ENCODE measurements around the gene CD34. TPM values are rescaled to one million over a fixed set of nuclear protein-coding genes. Genes with fewer than 3 reads are reported as not detected.

The CD34 gene
- total RNA-seq, 2 donors from 2014 or later, result 67.8 to 77.3 TPM

DNA sequence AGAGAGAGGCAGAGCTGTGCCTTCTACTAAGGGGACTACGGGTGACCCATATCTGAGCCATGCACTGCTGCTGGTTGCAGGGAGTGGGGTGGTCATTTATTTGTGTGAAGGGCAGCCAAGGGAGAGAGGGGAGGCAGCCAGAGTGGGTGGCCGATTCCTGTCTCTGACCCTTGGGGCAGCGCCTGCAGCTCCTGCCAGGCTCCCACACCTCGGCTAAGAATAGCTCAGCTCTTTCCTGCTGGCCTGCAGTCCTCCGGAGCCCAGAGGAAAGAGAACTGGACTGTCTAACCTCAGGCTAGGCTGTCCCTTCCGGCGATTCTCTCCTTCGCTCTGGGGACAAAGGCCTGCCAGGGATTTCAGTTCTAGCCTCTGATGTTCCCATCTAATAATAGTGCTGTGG lies 11.6 kb upstream of the CD34 start:
- no peaks in the 10 kb centered on the region for H3K9me3 ChIP-seq
- no peaks in the 10 kb centered on the region for H3K27me3 ChIP-seq (replicated peaks; ENCODE audit: insufficient read depth)
- TF ChIP-seq, protein P1, sequence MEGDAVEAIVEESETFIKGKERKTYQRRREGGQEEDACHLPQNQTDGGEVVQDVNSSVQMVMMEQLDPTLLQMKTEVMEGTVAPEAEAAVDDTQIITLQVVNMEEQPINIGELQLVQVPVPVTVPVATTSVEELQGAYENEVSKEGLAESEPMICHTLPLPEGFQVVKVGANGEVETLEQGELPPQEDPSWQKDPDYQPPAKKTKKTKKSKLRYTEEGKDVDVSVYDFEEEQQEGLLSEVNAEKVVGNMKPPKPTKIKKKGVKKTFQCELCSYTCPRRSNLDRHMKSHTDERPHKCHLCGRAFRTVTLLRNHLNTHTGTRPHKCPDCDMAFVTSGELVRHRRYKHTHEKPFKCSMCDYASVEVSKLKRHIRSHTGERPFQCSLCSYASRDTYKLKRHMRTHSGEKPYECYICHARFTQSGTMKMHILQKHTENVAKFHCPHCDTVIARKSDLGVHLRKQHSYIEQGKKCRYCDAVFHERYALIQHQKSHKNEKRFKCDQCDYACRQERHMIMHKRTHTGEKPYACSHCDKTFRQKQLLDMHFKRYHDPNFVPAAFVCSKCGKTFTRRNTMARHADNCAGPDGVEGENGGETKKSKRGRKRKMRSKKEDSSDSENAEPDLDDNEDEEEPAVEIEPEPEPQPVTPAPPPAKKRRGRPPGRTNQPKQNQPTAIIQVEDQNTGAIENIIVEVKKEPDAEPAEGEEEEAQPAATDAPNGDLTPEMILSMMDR (IDR thresholded peaks at IDR 0.05), result no peak
- no peak overlapping the region for H3K4me3 ChIP-seq
- DNase-seq (ENCODE audit: low spot score) (no peak), ATAC-seq (ENCODE audit: insufficient number of reproducible peaks, low FRiP score, low read depth) (peak; percentile 41)
- H3K27ac ChIP-seq, result peak overlapping the region; percentile 71 to 74
- H3K36me3 ChIP-seq, result no peaks in the 10 kb centered on the region
- H3K4me1 ChIP-seq (ENCODE audit: control insufficient read depth in 1 of 2, low read depth in 2 of 2), result peaks cover 31 to 56% of the 10 kb centered on the region in 2 donors

DNA sequence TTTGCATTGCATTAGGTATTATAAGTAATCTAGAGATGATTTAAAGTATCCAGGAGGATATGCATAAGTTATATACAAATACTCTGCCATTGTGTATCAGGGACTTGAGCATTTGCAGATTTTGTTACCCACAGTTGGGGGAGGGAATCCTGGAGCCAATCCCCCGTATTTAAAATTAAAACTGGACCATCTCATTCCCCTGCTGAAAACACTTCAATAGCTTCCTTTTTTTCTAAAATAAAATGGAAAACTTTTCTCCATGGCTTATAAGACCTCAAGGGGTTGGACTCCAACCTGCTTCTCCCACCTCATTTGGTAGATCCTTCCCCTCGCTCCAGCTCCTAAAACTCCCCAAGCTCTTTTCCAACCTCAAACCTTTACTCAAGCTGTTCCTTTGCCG lies 10.4 kb upstream of the CD34 start:
- DNase-seq (ENCODE audit: low spot score) (no peak), ATAC-seq (ENCODE audit: insufficient number of reproducible peaks, low FRiP score, low read depth) (no peak)
- Histone ChIP-seq H3K27me3 (replicated peaks; ENCODE audit: insufficient read depth) (no peaks in the 10 kb centered on the region), H3K9me3 (no peaks in the 10 kb centered on the region), H3K4me3 (no peak overlapping the region), H3K27ac (no peak overlapping the region), H3K36me3 (no peaks in the 10 kb centered on the region), H3K4me1 (ENCODE audit: control insufficient read depth in 1 of 2, low read depth in 2 of 2) (peaks cover 31 to 56% of the 10 kb centered on the region in 2 donors)
- TF ChIP-seq, protein P1 (IDR thresholded peaks at IDR 0.05), result no peak

DNA sequence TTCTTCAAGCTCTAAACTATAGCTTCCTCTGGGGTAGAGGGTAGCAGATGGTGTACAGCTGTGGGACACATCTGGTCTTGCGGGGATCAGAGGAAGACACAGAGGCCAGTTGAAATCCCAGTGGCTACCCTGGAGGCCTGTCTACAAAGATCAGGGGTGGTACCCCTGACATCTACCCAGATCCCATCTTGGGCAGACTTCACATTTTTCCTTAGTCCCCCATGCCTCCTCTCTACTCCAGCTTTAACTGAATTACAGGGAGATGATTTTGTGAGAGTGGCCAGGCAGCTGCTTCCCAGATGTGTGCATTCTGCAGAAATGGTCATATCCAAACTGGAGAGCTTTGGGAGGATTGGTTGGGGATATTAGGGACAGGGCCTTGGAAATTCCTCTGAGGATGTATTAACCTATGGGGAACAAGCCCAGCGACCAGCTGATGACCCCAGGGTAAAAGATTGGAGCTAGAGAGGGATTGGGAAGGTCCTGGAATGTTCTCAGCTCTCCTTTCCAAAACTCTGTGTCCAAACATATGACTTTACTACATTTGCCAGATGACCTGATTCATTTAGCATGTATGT lies 9.6 kb upstream of the CD34 start:
- H3K27ac ChIP-seq, result peak overlapping the region in 1 of 2 donors; percentile 46
- no peak for DNase-seq (ENCODE audit: low spot score)
- H3K9me3 ChIP-seq, result no peaks in the 10 kb centered on the region
- H3K27me3 ChIP-seq (replicated peaks; ENCODE audit: insufficient read depth), result no peaks in the 10 kb centered on the region
- TF ChIP-seq, protein P1 (IDR thresholded peaks at IDR 0.05), result no peak
- ATAC-seq (ENCODE audit: insufficient number of reproducible peaks, low FRiP score, low read depth), result no peak
- no peak overlapping the region for H3K4me3 ChIP-seq
- peaks cover 31 to 56% of the 10 kb centered on the region in 2 donors for H3K4me1 ChIP-seq (ENCODE audit: control insufficient read depth in 1 of 2, low read depth in 2 of 2)
- no peaks in the 10 kb centered on the region for H3K36me3 ChIP-seq

DNA sequence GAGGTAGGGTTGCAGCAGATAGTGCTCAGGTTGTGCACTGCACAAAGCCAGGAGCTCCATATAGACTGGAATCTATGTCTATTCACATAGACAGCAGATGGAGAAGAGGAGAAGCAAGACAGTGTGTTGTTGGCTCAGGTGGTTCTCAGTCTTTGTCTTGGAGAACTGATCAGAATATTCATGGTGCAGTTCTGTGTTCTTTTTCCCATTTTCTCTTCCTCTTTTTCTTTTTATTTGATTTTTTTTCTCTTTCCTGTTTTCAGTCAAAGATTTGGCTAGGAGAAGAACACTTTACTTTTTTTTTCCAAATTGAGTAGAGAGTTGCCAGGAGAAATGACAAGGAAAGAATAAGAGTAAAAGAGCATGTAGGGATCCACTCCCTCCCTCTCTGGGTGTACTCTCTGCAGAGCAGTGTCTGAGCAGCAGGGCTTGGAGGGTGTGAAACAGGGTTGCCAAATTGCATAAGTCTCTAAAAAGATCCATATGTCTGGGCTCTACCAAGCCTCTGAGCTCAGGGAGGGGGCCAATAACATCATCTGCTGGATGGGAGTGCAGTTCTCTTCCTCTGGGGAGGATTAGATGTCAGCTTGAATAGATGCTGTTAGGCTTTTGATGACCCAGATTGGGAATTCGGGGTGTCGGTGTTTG lies 8.7 kb upstream of the CD34 start:
- peaks cover 31 to 49% of the 10 kb centered on the region in 2 donors for H3K4me1 ChIP-seq (ENCODE audit: control insufficient read depth in 1 of 2, low read depth in 2 of 2)
- peak overlapping the region in 1 of 2 donors; percentile 67 for H3K27ac ChIP-seq
- DNase-seq (ENCODE audit: low spot score), result no peak
- TF ChIP-seq, protein P1 (IDR thresholded peaks at IDR 0.05), result no peak
- no peaks in the 10 kb centered on the region for H3K36me3 ChIP-seq
- ATAC-seq (ENCODE audit: insufficient number of reproducible peaks, low FRiP score, low read depth), result no peak
- no peaks in the 10 kb centered on the region for H3K27me3 ChIP-seq (replicated peaks; ENCODE audit: insufficient read depth)
- H3K9me3 ChIP-seq, result no peaks in the 10 kb centered on the region
- no peak overlapping the region for H3K4me3 ChIP-seq

DNA sequence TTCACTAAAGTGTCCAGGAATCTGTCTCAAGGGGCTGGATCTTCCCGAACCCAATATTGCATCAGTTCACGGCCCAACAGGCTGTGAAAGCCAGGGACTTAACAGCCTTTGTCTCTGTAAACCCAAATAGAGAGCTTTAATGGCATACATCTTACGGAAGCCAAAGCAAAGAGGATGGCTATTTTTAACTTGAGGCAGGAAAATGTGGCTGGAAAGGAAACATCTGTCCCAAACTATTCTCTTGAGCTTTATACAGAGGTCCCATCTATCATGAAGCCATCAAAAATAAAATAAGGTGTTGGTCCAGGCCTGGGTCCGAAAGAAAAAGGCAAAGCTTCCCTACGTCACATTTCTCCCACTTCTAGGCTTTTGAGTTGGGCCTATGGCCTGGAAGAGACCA lies 7.7 kb upstream of the CD34 start:
- ATAC-seq (ENCODE audit: insufficient number of reproducible peaks, low FRiP score, low read depth), result no peak

More for the DNA sequence above, 7.7 kb upstream of the CD34 start:
- Histone ChIP-seq H3K27ac (peak overlapping the region in 1 of 2 donors; percentile 67), H3K27me3 (replicated peaks; ENCODE audit: insufficient read depth) (no peaks in the 10 kb centered on the region), H3K4me1 (ENCODE audit: control insufficient read depth in 1 of 2, low read depth in 2 of 2) (peaks cover 27 to 40% of the 10 kb centered on the region in 2 donors), H3K36me3 (no peaks in the 10 kb centered on the region), H3K9me3 (no peaks in the 10 kb centered on the region), H3K4me3 (no peak overlapping the region)
- no peak for DNase-seq (ENCODE audit: low spot score)
- TF ChIP-seq, protein P1 (IDR thresholded peaks at IDR 0.05), result no peak

Data from thoracic aorta (tissue), 2 donors.